RPMI8226 (cell line): Measurements from ENCODE around the gene LTBP3.

Experiments
- DNase-seq: peaks from one replicate; pipeline ENCODE4 v3.0.0-alpha.2; 2015

LTBP3 gene

DNA sequence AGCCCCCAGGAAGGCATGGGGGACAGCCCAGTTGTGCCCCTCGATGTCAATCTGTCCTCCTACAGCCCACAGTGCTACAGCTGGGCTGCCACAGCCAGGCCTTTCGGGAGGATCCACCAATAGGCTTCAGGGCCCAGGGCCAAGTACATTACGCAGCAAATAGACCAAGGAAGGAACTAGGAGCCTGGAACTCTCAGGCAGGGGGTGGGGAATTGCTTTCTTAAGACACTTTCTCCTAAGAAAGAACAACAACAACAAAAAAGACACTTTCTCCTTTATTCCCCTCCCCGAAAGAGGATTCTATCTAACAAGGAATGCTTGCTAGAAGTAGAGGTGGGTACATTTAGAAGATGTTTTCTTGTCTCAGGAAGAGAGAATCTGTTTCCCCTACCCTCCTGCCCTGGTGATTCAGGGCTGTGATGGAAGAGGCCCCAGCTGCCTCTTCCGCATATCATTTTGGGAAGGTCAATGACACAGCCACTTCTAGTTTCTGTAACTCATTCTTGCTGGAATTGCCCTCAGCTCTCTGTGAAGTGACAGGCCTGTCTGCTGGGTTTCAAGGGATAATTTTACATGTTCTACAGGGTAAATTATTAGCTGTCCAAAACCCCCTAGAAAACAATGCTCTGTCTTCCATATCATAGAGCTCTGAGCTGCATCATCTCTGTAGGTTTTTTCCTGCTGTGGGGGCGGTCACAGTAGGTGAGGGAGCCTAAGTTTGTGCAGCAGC, 65.4 kb downstream of the LTBP3 start:
- DNase-seq: peak; percentile 70

DNA sequence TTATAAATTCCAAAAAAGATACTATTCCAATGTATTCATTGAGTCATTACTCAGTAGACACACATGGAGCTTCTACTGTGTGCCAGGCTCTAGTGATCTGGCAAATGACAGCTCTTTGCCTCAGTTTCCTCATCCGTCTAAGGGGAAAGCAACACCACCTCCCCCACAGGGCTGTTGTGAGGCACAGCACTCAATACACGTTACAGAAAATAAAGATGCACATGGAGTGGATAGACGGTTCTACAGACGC, 65.8 kb downstream of the LTBP3 start:
- no peak for DNase-seq

- DNase-seq: peak; percentile 79
Measured at GRCh38 chr11:65491614-65492386, 66.4 kb downstream of the LTBP3 start.

DNA sequence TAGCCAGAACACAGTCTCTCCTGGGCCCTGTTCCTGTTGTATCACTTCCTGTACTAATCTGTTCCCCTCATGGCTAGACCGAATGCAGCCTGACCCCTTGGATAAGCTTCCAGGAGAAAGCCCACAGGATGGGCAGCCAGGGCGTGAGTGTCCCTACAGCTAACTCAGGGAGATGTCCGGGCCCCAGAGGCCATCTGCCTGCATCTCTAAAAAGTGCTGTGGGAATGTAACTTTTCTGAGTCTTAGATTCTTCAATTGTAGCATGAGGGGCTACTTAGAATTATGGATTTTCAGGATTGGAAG, 67.0 kb downstream of the LTBP3 start:
- no peak for DNase-seq

GRCh38 chr11:65489706-65490320, 68.3 kb downstream of the LTBP3 start:
- no peak for DNase-seq

DNA sequence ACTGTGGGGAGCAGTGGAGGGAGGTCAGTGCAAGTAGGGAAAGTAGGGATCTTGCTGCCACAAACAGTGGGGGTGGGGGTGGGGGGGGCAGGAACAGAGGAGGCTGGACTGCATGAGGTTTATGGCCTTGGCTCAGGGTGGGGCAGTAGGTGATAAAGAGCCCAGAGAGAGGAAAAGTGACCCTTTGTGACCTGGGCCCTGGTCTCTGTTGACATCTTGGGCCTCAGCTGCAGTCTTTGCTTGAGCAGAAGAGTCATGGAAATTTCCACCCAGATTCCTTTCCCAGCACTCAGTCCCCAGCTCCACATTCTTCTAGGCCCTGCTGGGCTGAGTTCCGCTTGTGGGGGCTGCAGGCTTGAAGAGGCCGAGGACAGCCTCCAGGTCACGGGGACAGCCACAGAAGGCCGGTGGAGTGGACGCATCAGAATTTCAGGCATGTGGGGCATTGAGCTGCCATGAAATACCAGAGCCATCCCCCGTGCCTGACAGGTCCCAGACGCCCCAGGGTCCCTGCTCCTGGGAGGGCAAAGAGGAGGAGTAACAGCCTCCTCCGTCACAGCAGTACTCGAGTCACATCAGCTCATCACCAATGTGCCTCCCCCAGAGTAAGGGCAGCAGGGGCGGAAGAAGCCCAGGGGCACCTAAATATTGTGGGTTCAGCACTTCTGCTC, 69.0 kb downstream of the LTBP3 start:
- no peak for DNase-seq
